NCI-H524 (cell line): Measurements from ENCODE around the gene PGLYRP3.
"Not testable (repeated sequence)": the region's sequence is repeated elsewhere in the genome, so short reads cannot be mapped to it uniquely, and the experiment has no call there.

Experiments
- DNase-seq, 2 experiments: peaks; one replicate each; lab custom pipeline; 2025; lab: John Stamatoyannopoulos, UW

Gene PGLYRP3

GRCh38 chr1:153348511-153349362, 36.0 kb upstream of the PGLYRP3 start, which contains the start of gene PGLYRP4:
PGLYRP4 (minus strand) TSS chr1:153348841; CDS start chr1:153347932, 909 bp downstream.
- peak in 1 of 2 experiments; percentile 50 for DNase-seq

GRCh38 chr1:153347856-153348255, 35.1 kb upstream of the PGLYRP3 start:
- DNase-seq, result peak; percentile 42 to 84

- not testable (repeated sequence) for DNase-seq
Observed at GRCh38 chr1:153347049-153347448, 34.3 kb upstream of the PGLYRP3 start.

- peak in 1 of 2 experiments; percentile 9 for DNase-seq
Observed at GRCh38 chr1:153346077-153346723, 33.4 kb upstream of the PGLYRP3 start.

- DNase-seq, result no peak
Observed at GRCh38 chr1:153345187-153346076, 32.7 kb upstream of the PGLYRP3 start.

- no peak for DNase-seq
Observed at GRCh38 chr1:153344718-153345025, 31.9 kb upstream of the PGLYRP3 start.

- DNase-seq, result no peak
Observed at GRCh38 chr1:153343811-153344717, 31.3 kb upstream of the PGLYRP3 start.

GRCh38 chr1:153343040-153343681, 30.4 kb upstream of the PGLYRP3 start:
- DNase-seq, result no peak

GRCh38 chr1:153342178-153342577, 29.4 kb upstream of the PGLYRP3 start:
- DNase-seq, result no peak

GRCh38 chr1:153341431-153341934, 28.7 kb upstream of the PGLYRP3 start:
- peak in 1 of 2 experiments; percentile 58 for DNase-seq

GRCh38 chr1:153340356-153340755, 27.6 kb upstream of the PGLYRP3 start:
- no peak for DNase-seq

GRCh38 chr1:153339802-153340201, 27.1 kb upstream of the PGLYRP3 start:
- DNase-seq, result no peak

- no peak for DNase-seq
Observed at GRCh38 chr1:153337980-153338853, 25.5 kb upstream of the PGLYRP3 start.

- DNase-seq, result no peak
Observed at GRCh38 chr1:153336650-153337049, 23.9 kb upstream of the PGLYRP3 start.

GRCh38 chr1:153333902-153334301, 21.1 kb upstream of the PGLYRP3 start:
- DNase-seq, result no peak

GRCh38 chr1:153324912-153325311, 12.2 kb upstream of the PGLYRP3 start:
- no peak for DNase-seq

- DNase-seq, result no peak
Observed at GRCh38 chr1:153322568-153322967, 9.8 kb upstream of the PGLYRP3 start.

- DNase-seq, result not testable (repeated sequence)
Observed at GRCh38 chr1:153318145-153318544, 5.4 kb upstream of the PGLYRP3 start.

GRCh38 chr1:153316013-153316412, 3.3 kb upstream of the PGLYRP3 start:
- not testable (repeated sequence) for DNase-seq
